Natural killer cell (primary cell): Measurements from ENCODE around the gene ADAM19. TPM values are rescaled to one million over a fixed set of nuclear protein-coding genes. Genes with fewer than 3 reads are reported as not detected.
"Not testable (repeated sequence)": the region's sequence is repeated elsewhere in the genome, so short reads cannot be mapped to it uniquely, and the experiment has no call there.

Experiments used
- ATAC-seq, 3 donors: fragments of 150-1000 bp in 2 of 3; fragments of 200-7000 bp in 1 of 3; cut with Tn5 transposase; 1 replicate in 1 of 3; 2 replicates in 2 of 3; pipeline ENCODE4 v1.10.0; 2021; ENCODE audit warnings: mild to moderate bottlenecking in 2 of 3, moderate library complexity in 2 of 3
- DNase-seq, 2 donors: peaks; one replicate each; pipeline versions ENCODE4 v3.0.0 to v3.0.0-alpha.2; 2013 to 2021; ENCODE audit warnings: mixed read lengths in 1 of 2
- H3K27ac ChIP-seq: one replicate; pipeline ENCODE4 v1.5.1; 2013; ENCODE audit warnings: mild to moderate bottlenecking, low read length
- H3K27me3 ChIP-seq: one replicate; pipeline ENCODE4 v1.6.1; 2013; ENCODE audit warnings: low read length; ENCODE audit not compliant: control insufficient read depth, insufficient read depth
- H3K36me3 ChIP-seq: one replicate; pipeline ENCODE4 v1.6.1; 2013; ENCODE audit warnings: low read length; ENCODE audit not compliant: control insufficient read depth, insufficient read depth
- H3K4me1 ChIP-seq: one replicate; pipeline ENCODE4 v1.6.1; 2013; ENCODE audit warnings: low read length; ENCODE audit not compliant: control insufficient read depth, insufficient read depth
- H3K4me3 ChIP-seq: one replicate; pipeline ENCODE4 v1.5.1; 2013; ENCODE audit warnings: low read length
- H3K9me3 ChIP-seq: one replicate; pipeline ENCODE4 v1.6.1; 2013; ENCODE audit warnings: low read length; ENCODE audit not compliant: control insufficient read depth, insufficient read depth
- H3K27ac Mint-ChIP-seq, 2 donors: one replicate each; pipeline ENCODE4 v1.8.0; 2022; ENCODE audit warnings: mild to moderate bottlenecking in 2 of 2, mixed read lengths in 2 of 2, moderate library complexity in 1 of 2
- H3K27me3 Mint-ChIP-seq, 2 donors: one replicate each; pipeline ENCODE4 v1.8.0; 2022; ENCODE audit warnings: low read depth in 2 of 2, mixed read lengths in 2 of 2
- H3K36me3 Mint-ChIP-seq: one replicate; pipeline ENCODE4 v1.8.0; 2022; ENCODE audit warnings: mixed read lengths
- H3K4me1 Mint-ChIP-seq, 2 donors: one replicate each; pipeline ENCODE4 v1.8.0; 2022; ENCODE audit warnings: mixed read lengths in 2 of 2
- H3K4me3 Mint-ChIP-seq: one replicate; pipeline ENCODE4 v1.8.0; 2022; ENCODE audit warnings: mild to moderate bottlenecking, moderate library complexity, mixed read lengths
- H3K9me3 Mint-ChIP-seq, 2 donors: one replicate each; pipeline ENCODE4 v1.8.0; 2022; ENCODE audit warnings: mixed read lengths in 2 of 2
- CTCF ChIP-seq: fragments of 200-600 bp; IDR thresholded peaks from one replicate; pipeline ENCODE4 v1.8.0; 2022; ENCODE audit warnings: antibody characterized with exemption
- WGBS: methylation state at CpG from one replicate; pipeline ENCODE4 v1.1.7; 2013; ENCODE audit warnings: missing lambda C conversion rate; ENCODE audit not compliant: insufficient coverage; 5-methylcytosine and 5-hydroxymethylcytosine counted together
- intact Hi-C: fragments of 100-400 bp; cut with micrococcal nuclease; formaldehyde crosslinking; loops from one replicate; pipeline ENCODE4 v1.14.2; 2022
- total RNA-seq, 4 donors: library from RNA; stranded (reverse); fragments of 120-200 nt in 1 of 4; gene quantifications; one replicate each; pipeline versions ENCODE4 v1.2.3 to v1.2.4, GENCODE V29; 2013 to 2022

The ADAM19 gene
- total RNA-seq, 3 donors from 2014 or later (not counting 1 experiment from before 2014, with no cell fraction given) = 1.2 to 28.0 (median 4.7) TPM

GRCh38 chr5:157443041-157443549 lies 132.5 kb downstream of the ADAM19 start:
- intact Hi-C loops = no loop called here
- H3K4me1 ChIP-seq = no peaks in the 10 kb centered on the region
- Mint-ChIP-seq H3K27me3 (peaks cover 11% of the 10 kb centered on the region in 2 donors), H3K36me3 (no peaks in the 10 kb centered on the region), H3K9me3 (no peaks in the 10 kb centered on the region), H3K4me1 (no peaks in the 10 kb centered on the region), H3K27ac (no peak overlapping the region), H3K4me3 (no peak overlapping the region)
- TF ChIP-seq CTCF = no peak
- no peak for ATAC-seq
- no peaks in the 10 kb centered on the region for H3K9me3 ChIP-seq
- H3K27ac ChIP-seq = no peak overlapping the region
- no peaks in the 10 kb centered on the region for H3K27me3 ChIP-seq
- no peak for DNase-seq
- H3K36me3 ChIP-seq = no peaks in the 10 kb centered on the region
- 90% methylated on average over 6 of the region's 7 CpGs for WGBS
- no peak overlapping the region for H3K4me3 ChIP-seq

- H3K4me3 Mint-ChIP-seq = no peak overlapping the region
- WGBS = 92% methylated on average over 4 of the region's 4 CpGs
- Histone ChIP-seq H3K4me1 (no peaks in the 10 kb centered on the region), H3K36me3 (no peaks in the 10 kb centered on the region), H3K4me3 (no peak overlapping the region), H3K27me3 (no peaks in the 10 kb centered on the region), H3K27ac (no peak overlapping the region), H3K9me3 (no peaks in the 10 kb centered on the region)
- ATAC-seq (no peak), DNase-seq (no peak)
- no peak overlapping the region for H3K27ac Mint-ChIP-seq
- no peaks in the 10 kb centered on the region for H3K9me3 Mint-ChIP-seq
- TF ChIP-seq CTCF = no peak
- intact Hi-C loops = loop anchor here (10.0 kb wide), 1 partner anchor 281 kb away; no protein-coding TSS in a partner anchor
- no peaks in the 10 kb centered on the region for H3K4me1 Mint-ChIP-seq
- no peaks in the 10 kb centered on the region for H3K36me3 Mint-ChIP-seq
- H3K27me3 Mint-ChIP-seq = peaks cover 9 to 34% of the 10 kb centered on the region in 2 donors
Observed at GRCh38 chr5:157434096-157434495, 141.5 kb downstream of the ADAM19 start.

- H3K36me3 ChIP-seq = no peaks in the 10 kb centered on the region
- DNase-seq (peak in 1 of 2 donors; percentile 73), ATAC-seq (peak; percentile 80 to 83 (median 82))
- no peak overlapping the region for H3K27ac ChIP-seq
- H3K4me1 ChIP-seq = no peaks in the 10 kb centered on the region
- peak; percentile 56 for TF ChIP-seq CTCF
- no peaks in the 10 kb centered on the region for H3K9me3 ChIP-seq
- Mint-ChIP-seq H3K27me3 (peaks cover 18 to 53% of the 10 kb centered on the region in 2 donors), H3K27ac (no peak overlapping the region), H3K9me3 (no peaks in the 10 kb centered on the region), H3K36me3 (no peaks in the 10 kb centered on the region), H3K4me3 (no peak overlapping the region), H3K4me1 (no peaks in the 10 kb centered on the region)
- intact Hi-C loops = loop anchor here (1.0 to 10.0 kb wide), 2 partner anchors 283 to 312 kb away; partner anchors contain the start of gene LSM11
- H3K27me3 ChIP-seq = no peaks in the 10 kb centered on the region
- WGBS = 59% methylated on average over 4 of the region's 4 CpGs
- H3K4me3 ChIP-seq = no peak overlapping the region
Observed at GRCh38 chr5:157431544-157432200, 143.9 kb downstream of the ADAM19 start.

GRCh38 chr5:157429920-157430319 lies 145.7 kb downstream of the ADAM19 start:
- H3K27me3 Mint-ChIP-seq = peaks cover 18 to 48% of the 10 kb centered on the region in 2 donors
- ATAC-seq, H3K4me3 Mint-ChIP-seq, H3K4me1 Mint-ChIP-seq, H3K27ac Mint-ChIP-seq, H3K27me3 ChIP-seq, H3K9me3 Mint-ChIP-seq, H3K27ac ChIP-seq, H3K4me1 ChIP-seq, H3K4me3 ChIP-seq, H3K36me3 Mint-ChIP-seq, DNase-seq, H3K36me3 ChIP-seq, H3K9me3 ChIP-seq: not testable (repeated sequence)
- WGBS = 97% methylated on average over 5 of the region's 5 CpGs
- intact Hi-C loops = loop anchor here (10.0 kb wide), 1 partner anchor 285 kb away; no protein-coding TSS in a partner anchor

Other genes with a start within 250 kb of the ADAM19 start
- gene NIPAL4, start 115.6 kb downstream of the ADAM19 start, total RNA-seq = 1 to 10 TPM in 1 of 3 donors, under 1 TPM in 1, not detected in 1; 0.39 to 1.3 TPM
- gene SOX30, start 76.7 kb upstream of the ADAM19 start, total RNA-seq = under 1 TPM in 1 of 3 donors, not detected in 2; 0.09 TPM
- gene C5orf52, start 95.8 kb upstream of the ADAM19 start, total RNA-seq = not detected
- 1 to 10 TPM; 3.1 to 4.7 (median 3.5) TPM for gene THG1L, start 155.6 kb upstream of the ADAM19 start, total RNA-seq
- gene LSM11, start 167.9 kb upstream of the ADAM19 start, total RNA-seq = 1 to 10 TPM; 1.2 to 2.3 (median 2.0) TPM